HepG2 (cell line): ENCODE data around the gene TMEM200A. TPM values are rescaled to one million over a fixed set of nuclear protein-coding genes. Genes with fewer than 3 reads are reported as not detected.

Experiments used
- DBP ChIP-seq: sonication (generic); formaldehyde crosslinking; IDR thresholded peaks from 2 replicates; pipeline ENCODE4 v1.4.0; 2020; ENCODE audit warnings: missing genetic modification reagents; ENCODE audit errors: not compliant biosample characterization
- JDP2 ChIP-seq: sonication (generic); formaldehyde crosslinking; IDR thresholded peaks from 2 replicates; pipeline ENCODE4 v1.8.1; 2022; ENCODE audit warnings: missing genetic modification reagents, borderline replicate concordance
- KLF6 ChIP-seq: IDR thresholded peaks from 2 replicates; pipeline ENCODE4 v1.8.0; 2016; ENCODE audit warnings: missing biosample characterization, missing genetic modification reagents
- MAFF ChIP-seq: IDR thresholded peaks from 2 replicates; pipeline ENCODE4 v1.6.1; 2011; ENCODE audit warnings: low read depth, low read length, improper control_type of control experiment
- NCOA2 ChIP-seq: sonication (generic); formaldehyde crosslinking; IDR thresholded peaks from 2 replicates; pipeline ENCODE4 v1.8.0; 2022; ENCODE audit warnings: inconsistent platforms
- NPAS2 ChIP-seq: sonication (generic); formaldehyde crosslinking; IDR thresholded peaks from 2 replicates; pipeline ENCODE4 v1.8.0; 2022; ENCODE audit warnings: mild to moderate bottlenecking, missing genetic modification reagents, borderline replicate concordance
- TFAP4 ChIP-seq: sonication (generic); IDR thresholded peaks from 2 replicates; pipeline ENCODE4 v1.6.1; 2016; ENCODE audit warnings: low read depth, borderline replicate concordance
- ZGPAT ChIP-seq: IDR thresholded peaks from 2 replicates; pipeline ENCODE4 v1.6.1; 2016; ENCODE audit warnings: mild to moderate bottlenecking
- ZNF10 ChIP-seq: sonication (generic); formaldehyde crosslinking; IDR thresholded peaks from 2 replicates; pipeline ENCODE4 v1.4.0; 2020; ENCODE audit warnings: mild to moderate bottlenecking, low read depth, missing genetic modification reagents, borderline replicate concordance
- ZNF275 ChIP-seq: sonication (generic); formaldehyde crosslinking; IDR thresholded peaks from 2 replicates; pipeline ENCODE4 v1.8.0; 2022; ENCODE audit warnings: missing genetic modification reagents, mild to moderate bottlenecking, inconsistent platforms, borderline replicate concordance
- ZNF597 ChIP-seq: sonication (generic); formaldehyde crosslinking; IDR thresholded peaks from 2 replicates; pipeline ENCODE4 v1.5.0; 2020; ENCODE audit warnings: missing genetic modification reagents
- polyA plus RNA-seq, 8 experiments: library from polyadenylated mRNA; depleted of rRNA in 3 of 8; stranded (reverse) in 7 of 8; unstranded in 1 of 8; fragments of >200 nt; fragmentation: Illumina TruSeq in 4 of 8; extraction: Trizol in 4 of 8; gene quantifications; 2 replicates each; pipeline versions ENCODE4 v1.2.1 to v1.2.3, GENCODE V29; 2011 to 2016; ENCODE audit warnings: low read depth in 4 of 8, missing spikeins in 1 of 8, mixed read lengths in 1 of 8; ENCODE audit not compliant: insufficient read depth in 1 of 8
- total RNA-seq, 5 experiments: library from RNA; depleted of rRNA; stranded (reverse); fragments of >200 nt; fragmentation: Illumina TruSeq; extraction: Trizol; gene quantifications; 2 replicates each; pipeline ENCODE4 v1.2.3, GENCODE V29; 2016; ENCODE audit warnings: low read depth in 1 of 5

Gene TMEM200A
- total and polyA plus RNA-seq, 2 of the 13 experiments (the other 11 are each of a cell fraction or from before 2014, with no cell fraction given), result 0.34 TPM; not detected in 1

- no peak for TF ChIP-seq ZNF275 (CRISPR knock-in tag)
- TF ChIP-seq KLF6 (CRISPR knock-in tag), result no peak
- TF ChIP-seq NCOA2 (CRISPR knock-in tag), result no peak
- no peak for TF ChIP-seq ZNF597 (CRISPR knock-in tag)
- TF ChIP-seq JDP2 (CRISPR knock-in tag), result no peak
- no peak for TF ChIP-seq NPAS2 (CRISPR knock-in tag)
- no peak for TF ChIP-seq DBP (CRISPR knock-in tag)
- no peak for TF ChIP-seq ZNF10 (CRISPR knock-in tag)
- TF ChIP-seq ZGPAT, result no peak
- TF ChIP-seq MAFF, result no peak
- no peak for TF ChIP-seq TFAP4
Measured at GRCh38 chr6:130457605-130458004, 91.8 kb downstream of the TMEM200A start (continued).
